GM19397 (cell line): ENCODE measurements around the gene SCN10A.

Experiments used
- ATAC-seq: cut with Tn5 transposase; IDR thresholded peaks from one replicate; pipeline ENCODE4 v1.9.1; 2021; ENCODE audit warnings: mild to moderate bottlenecking, moderate library complexity; ENCODE audit not compliant: unreplicated experiment

SCN10A gene

DNA sequence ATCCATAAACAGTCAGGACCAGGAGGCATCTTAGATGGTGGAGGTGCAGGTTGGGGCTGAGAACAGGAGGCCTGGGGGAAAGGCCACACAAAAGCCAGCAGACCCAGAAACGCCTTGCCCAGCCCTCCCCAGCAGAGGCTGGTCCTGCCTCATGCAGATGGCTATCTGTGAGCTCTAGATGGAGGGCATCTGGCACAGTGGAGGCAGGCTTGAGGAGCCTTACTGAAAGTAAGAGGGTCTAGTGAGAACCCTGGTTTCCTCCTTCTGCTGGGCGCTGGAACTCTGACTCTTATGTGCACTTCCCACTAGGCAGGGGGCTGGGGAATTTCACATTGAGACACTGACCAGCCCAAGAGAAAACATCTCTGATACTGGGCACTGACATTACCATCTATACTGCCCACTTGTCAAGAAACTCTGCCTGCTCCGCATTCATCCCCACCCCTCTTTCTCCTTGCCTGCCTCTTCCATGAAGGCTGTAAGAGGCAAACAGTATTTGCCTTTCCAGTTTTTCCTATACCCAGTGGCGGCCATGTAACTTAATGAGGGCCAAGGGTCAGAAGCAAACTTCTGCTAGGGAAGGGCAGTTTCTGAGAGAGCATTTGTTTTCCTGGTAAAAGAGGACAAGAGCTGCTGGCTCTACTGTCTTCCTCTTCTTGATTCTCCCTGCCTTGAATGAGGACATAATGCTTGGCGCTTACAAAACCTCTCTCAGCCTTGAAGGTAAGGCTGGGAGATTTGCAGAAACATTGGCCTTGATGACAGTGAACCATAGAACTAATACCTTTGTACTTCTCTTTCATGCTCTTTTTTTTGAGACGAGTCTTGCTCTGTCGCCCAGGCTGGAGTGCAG lies 162.1 kb downstream of the SCN10A start:
- ATAC-seq, result no peak

DNA sequence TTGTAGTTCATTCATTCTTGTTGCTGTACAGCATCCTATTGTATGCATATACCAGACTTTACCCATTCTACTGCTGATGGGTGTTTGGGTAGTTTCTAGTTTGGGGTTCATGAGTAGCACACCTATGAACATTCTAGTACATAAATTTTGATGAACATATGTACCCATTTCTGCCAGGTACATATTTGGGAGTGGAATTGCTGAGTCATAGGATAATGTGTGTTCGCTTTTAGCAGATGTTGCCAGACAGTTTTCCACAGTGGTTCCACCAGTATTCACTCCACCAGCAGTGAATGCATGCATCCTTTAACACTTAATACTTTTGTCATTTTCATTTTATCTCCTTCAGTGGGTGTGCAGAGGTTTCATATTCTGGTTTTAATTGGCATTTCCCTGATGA lies 163.1 kb downstream of the SCN10A start:
- ATAC-seq, result no peak

DNA sequence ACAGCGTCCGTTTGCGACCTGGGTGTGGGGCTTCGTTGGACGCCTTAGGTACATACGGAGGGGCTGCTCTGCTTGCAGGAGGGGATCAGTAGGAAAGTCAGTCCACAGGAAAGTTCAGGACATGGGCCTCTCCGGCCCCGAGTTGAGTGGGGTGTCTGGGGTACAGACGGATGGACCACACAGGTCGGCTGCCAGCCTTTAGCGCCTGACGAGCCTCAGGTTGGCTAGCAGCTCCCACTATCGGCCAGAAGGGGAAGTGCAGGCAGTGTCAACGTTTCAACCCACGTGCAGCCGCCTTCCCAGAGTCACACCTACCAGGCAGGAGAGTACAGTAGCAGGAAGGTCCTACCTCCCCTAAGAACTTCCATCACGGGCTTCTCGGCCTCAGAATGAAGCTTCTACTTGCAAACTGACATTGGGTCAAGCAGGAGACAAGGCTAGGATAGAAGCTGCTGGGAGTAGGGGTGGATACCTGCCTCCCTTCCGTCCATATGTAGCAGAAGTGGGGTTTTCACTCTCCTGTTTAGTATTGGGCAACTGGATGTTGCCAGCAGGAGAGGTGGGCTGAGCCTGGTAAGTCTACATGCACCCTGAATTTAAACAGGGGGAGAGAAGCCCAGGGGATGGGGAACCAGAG lies 164.7 kb downstream of the SCN10A start:
- no peak for ATAC-seq

GRCh38 chr3:38650248-38650951 lies 165.6 kb downstream of the SCN10A start:
- no peak for ATAC-seq

DNA sequence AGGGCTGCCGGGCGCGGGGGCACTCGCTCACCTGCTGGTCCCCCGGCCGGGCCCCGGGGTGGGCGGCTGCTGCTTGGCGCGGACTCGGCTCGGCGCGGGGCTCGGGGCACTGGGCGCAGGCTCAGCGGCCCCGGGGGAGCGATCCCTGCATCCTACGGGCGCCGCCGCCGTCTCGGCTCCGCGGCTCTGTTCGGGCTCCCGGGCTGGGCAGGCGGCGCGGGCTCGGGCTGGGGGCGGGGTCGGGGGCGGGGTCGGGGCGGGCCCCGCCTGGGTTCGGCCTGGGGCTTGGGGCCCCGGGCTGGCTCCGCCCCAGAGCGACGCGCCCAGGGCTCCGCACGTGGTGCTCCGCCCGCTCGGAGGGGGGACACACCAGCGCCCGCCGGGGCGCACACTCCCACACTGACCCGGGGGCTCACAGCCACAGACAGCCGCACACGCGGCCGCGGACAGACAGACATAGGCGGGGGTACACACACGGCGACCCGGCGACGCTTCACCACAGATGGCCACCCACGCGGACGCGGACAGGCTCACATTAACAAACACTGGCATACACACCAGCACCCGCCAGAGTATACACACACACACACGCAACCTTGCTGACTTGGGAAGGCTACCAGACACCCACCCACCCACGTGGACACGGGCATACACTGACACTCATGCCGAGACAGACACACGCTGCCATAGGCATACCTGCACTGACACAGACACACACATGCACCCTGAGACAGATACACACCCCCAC lies 166.3 kb downstream of the SCN10A start, which contains the start of gene SCN5A:
TSS of gene SCN5A (minus strand) at position 188 of the 748 bp plus-strand sequence. CDS start 16,380 bp downstream, outside the sequence.
- no peak for ATAC-seq

GRCh38 chr3:38648659-38649499 lies 167.1 kb downstream of the SCN10A start:
- ATAC-seq, result no peak

- ATAC-seq, result no peak
These were observed 167.9 kb downstream of the SCN10A start for GRCh38 chr3:38648024-38648658.

- ATAC-seq, result no peak
These were observed 168.6 kb downstream of the SCN10A start for GRCh38 chr3:38647217-38647970.
